Mesenchymal stem cell (in vitro differentiated cells and primary cell): ENCODE measurements around the gene CABLES2.
A peak's percentile ranks its signal among the peaks of the same experiment; 100 is the strongest.

Experiments
- DNase-seq: peaks from one replicate; pipeline ENCODE4 v3.0.0-alpha.2; 2013
- H2AFZ ChIP-seq: one replicate; pipeline ENCODE4 v1.6.1; 2013; ENCODE audit warnings: low read depth, mild to moderate bottlenecking, control low read depth, inconsistent platforms, low read length, moderate library complexity
- H2AK5ac ChIP-seq: 2 replicates; pipeline ENCODE4 v1.6.1; 2013; ENCODE audit warnings: low read length, moderate library complexity, mild to moderate bottlenecking, inconsistent platforms; ENCODE audit not compliant: severe bottlenecking
- H2BK120ac ChIP-seq: one replicate; pipeline ENCODE4 v1.6.1; 2013; ENCODE audit warnings: low read depth, mild to moderate bottlenecking, inconsistent platforms, low read length, moderate library complexity
- H2BK12ac ChIP-seq, 2 experiments: one replicate each; pipeline ENCODE4 v1.6.1; 2013; ENCODE audit warnings: inconsistent platforms in 2 of 2, low read length in 2 of 2, mild to moderate bottlenecking in 2 of 2, moderate library complexity in 2 of 2, control low read depth in 1 of 2
- H2BK15ac ChIP-seq: one replicate; pipeline ENCODE4 v1.6.1; 2013; ENCODE audit warnings: mild to moderate bottlenecking, low read depth, inconsistent platforms; ENCODE audit not compliant: poor library complexity, severe bottlenecking
- H2BK5ac ChIP-seq: 2 replicates; pipeline ENCODE4 v1.6.1; 2013; ENCODE audit warnings: low read depth, mild to moderate bottlenecking, low read length, control low read depth, inconsistent platforms; ENCODE audit not compliant: poor library complexity, severe bottlenecking
- H3K14ac ChIP-seq, 2 experiments: one replicate each; pipeline ENCODE4 v1.6.1; 2013; ENCODE audit warnings: inconsistent platforms in 2 of 2, low read length in 2 of 2, control low read depth in 1 of 2, mild to moderate bottlenecking in 1 of 2, moderate library complexity in 1 of 2
- H3K18ac ChIP-seq, 2 experiments: one replicate each; pipeline ENCODE4 v1.6.1; 2013; ENCODE audit warnings: inconsistent platforms in 2 of 2, low read length in 2 of 2, control low read depth in 1 of 2, low read depth in 1 of 2, mild to moderate bottlenecking in 1 of 2
- H3K23ac ChIP-seq, 2 experiments: one replicate each; pipeline ENCODE4 v1.6.1; 2013; ENCODE audit warnings: inconsistent platforms in 2 of 2, low read length in 2 of 2, mild to moderate bottlenecking in 2 of 2, moderate library complexity in 2 of 2, control low read depth in 1 of 2
- H3K27ac ChIP-seq: 2 replicates; pipeline ENCODE4 v1.5.1; 2013; ENCODE audit warnings: mild to moderate bottlenecking, moderate library complexity, low read length, control low read depth, inconsistent platforms; ENCODE audit not compliant: poor library complexity, severe bottlenecking
- H3K27me3 ChIP-seq, 2 experiments: 2 replicates each; pipeline versions ENCODE4 v1.6.1 to v1.7.0; 2013; ENCODE audit warnings: low read length in 2 of 2, mild to moderate bottlenecking in 2 of 2, moderate library complexity in 2 of 2, control low read depth in 1 of 2, inconsistent platforms in 1 of 2; ENCODE audit not compliant: control insufficient read depth in 1 of 2, insufficient read depth in 1 of 2
- H3K36me3 ChIP-seq, 2 experiments: 2 replicates each; pipeline versions ENCODE4 v1.6.1 to v1.7.0; 2013; ENCODE audit warnings: low read length in 2 of 2, control low read depth in 1 of 2, inconsistent platforms in 1 of 2, low read depth in 1 of 2, mild to moderate bottlenecking in 1 of 2; ENCODE audit not compliant: insufficient read depth in 2 of 2, control insufficient read depth in 1 of 2
- H3K4ac ChIP-seq, 2 experiments: one replicate each; pipeline ENCODE4 v1.6.1; 2013; ENCODE audit warnings: inconsistent platforms in 2 of 2, low read length in 2 of 2, mild to moderate bottlenecking in 2 of 2, moderate library complexity in 2 of 2, control low read depth in 1 of 2, low read depth in 1 of 2
- H3K4me1 ChIP-seq: 2 replicates; pipeline ENCODE4 v1.6.1; 2013; ENCODE audit warnings: low read depth, low read length, control low read depth; ENCODE audit not compliant: control insufficient read depth, insufficient read depth
- H3K4me2 ChIP-seq: 2 replicates; pipeline ENCODE4 v1.6.1; 2013; ENCODE audit warnings: low read length, mild to moderate bottlenecking, inconsistent platforms; ENCODE audit not compliant: poor library complexity, severe bottlenecking
- H3K4me3 ChIP-seq, 2 experiments: 2 replicates each; pipeline versions ENCODE4 v1.5.1 to v1.7.0; 2013; ENCODE audit warnings: low read length in 2 of 2, mild to moderate bottlenecking in 2 of 2, control low read depth in 1 of 2, low read depth in 1 of 2; ENCODE audit not compliant: insufficient read depth in 1 of 2
- H3K79me1 ChIP-seq: replicated peaks from 2 replicates; pipeline ENCODE4 v1.6.1; 2013; ENCODE audit warnings: mild to moderate bottlenecking, control low read depth, low read length, inconsistent platforms; ENCODE audit not compliant: poor library complexity, severe bottlenecking
- H3K9ac ChIP-seq: 2 replicates; pipeline ENCODE4 v1.7.0; 2013; ENCODE audit warnings: mild to moderate bottlenecking, low read length, moderate library complexity
- H3K9me3 ChIP-seq: 2 replicates; pipeline ENCODE4 v1.7.0; 2013; ENCODE audit warnings: mild to moderate bottlenecking, low read length; ENCODE audit not compliant: control insufficient read depth
- H4K8ac ChIP-seq: one replicate; pipeline ENCODE4 v1.6.1; 2013; ENCODE audit warnings: inconsistent platforms, mild to moderate bottlenecking, low read length, moderate library complexity
- H4K91ac ChIP-seq: one replicate; pipeline ENCODE4 v1.6.1; 2013; ENCODE audit warnings: mild to moderate bottlenecking, low read length, inconsistent platforms
- WGBS: methylation state at CpG from one replicate; pipeline ENCODE4 v1.1.7; 2013; ENCODE audit warnings: mixed read lengths; 5-methylcytosine and 5-hydroxymethylcytosine counted together

The CABLES2 gene

DNA sequence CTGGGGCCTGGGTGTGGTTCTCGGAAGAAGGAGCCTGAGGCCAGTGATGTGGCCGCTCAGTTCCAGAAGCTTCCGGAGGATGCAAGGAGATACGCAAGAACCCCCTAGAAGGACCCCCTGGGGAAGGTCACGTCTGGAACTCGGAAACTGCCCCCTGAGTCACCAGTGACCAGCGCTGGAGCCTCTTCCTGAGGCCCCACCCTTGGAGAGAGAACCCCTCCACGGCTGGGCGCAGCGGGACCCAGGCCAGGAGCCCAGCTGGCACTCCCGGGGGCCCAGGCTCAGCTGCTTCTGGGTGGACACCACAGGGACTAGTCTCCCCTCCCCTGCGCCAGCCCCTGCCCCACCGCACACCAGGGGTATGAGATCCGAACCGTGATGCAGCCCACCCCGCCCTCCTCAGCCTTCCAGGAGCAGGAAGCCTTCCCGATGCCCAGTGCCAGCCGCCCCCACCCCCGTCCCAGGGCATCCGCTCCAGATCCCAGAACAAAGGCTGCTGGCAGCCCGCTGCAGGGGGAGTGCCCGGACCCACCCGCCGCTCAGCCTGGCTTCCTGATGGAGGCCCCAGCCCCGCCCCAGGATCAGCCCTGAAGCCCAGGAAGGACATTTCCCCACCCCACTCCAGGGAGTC, 47.5 kb downstream of the CABLES2 start:
- Histone ChIP-seq H3K18ac (peak overlapping the region; percentile 30 to 75), H2BK5ac (peak overlapping the region; percentile 90), H3K14ac (no peak overlapping the region), H3K23ac (no peak overlapping the region), H3K4me3 (no peak overlapping the region), H3K27me3 (no peaks in the 10 kb centered on the region), H2BK15ac (no peak overlapping the region), H3K4me2 (peak overlapping the region; percentile 20), H3K36me3 (peaks cover 0 to 88% of the 10 kb centered on the region in 2 experiments), H3K79me1 (peaks cover 4% of the 10 kb centered on the region), H3K27ac (peak overlapping the region; percentile 96), H2BK120ac (peak overlapping the region; percentile 74), H3K9me3 (no peaks in the 10 kb centered on the region), H3K9ac (no peak overlapping the region), H2AFZ (no peak overlapping the region), H4K8ac (peak overlapping the region; percentile 56), H2BK12ac (peak overlapping the region; percentile 11 to 75), H4K91ac (peak overlapping the region; percentile 93), H2AK5ac (peak overlapping the region; percentile 99), H3K4me1 (peaks cover 96% of the 10 kb centered on the region), H3K4ac (peak overlapping the region; percentile 54 to 91)
- 76% methylated on average over 25 of the region's 25 CpGs for WGBS
- peak; percentile 71 for DNase-seq

DNA sequence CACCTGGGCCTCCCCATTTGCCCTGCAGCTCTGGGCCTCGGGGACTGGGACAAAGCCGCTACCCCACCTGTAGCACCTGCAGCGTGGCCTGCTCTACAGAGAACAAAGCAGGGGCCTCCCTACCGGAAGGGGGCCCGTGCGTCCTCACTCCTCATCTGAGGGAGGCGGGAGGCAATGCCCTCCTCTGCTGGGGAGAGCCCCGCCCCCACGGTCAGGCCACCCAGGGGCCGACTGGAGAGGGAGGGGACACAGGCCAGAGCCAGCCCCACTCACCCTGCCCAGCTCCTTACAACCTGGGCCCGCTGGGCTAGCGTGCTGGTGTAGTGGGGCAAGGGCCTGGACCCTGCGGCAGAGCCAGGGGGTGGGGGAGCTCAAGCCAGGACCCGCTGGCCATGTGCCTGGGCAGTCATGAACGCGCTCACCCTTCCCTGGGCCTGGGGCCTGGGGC, 48.0 kb downstream of the CABLES2 start:
- Histone ChIP-seq H3K18ac (peak overlapping the region; percentile 46 to 75), H2AFZ (no peak overlapping the region), H3K9me3 (no peaks in the 10 kb centered on the region), H3K23ac (peak overlapping the region in 1 of 2 experiments; percentile 18), H3K36me3 (peaks cover 0 to 88% of the 10 kb centered on the region in 2 experiments), H2AK5ac (peak overlapping the region; percentile 99), H3K79me1 (peaks cover 5% of the 10 kb centered on the region), H3K14ac (peak overlapping the region in 1 of 2 experiments; percentile 89), H4K8ac (peak overlapping the region; percentile 56), H2BK120ac (peak overlapping the region; percentile 74), H3K4me2 (peak overlapping the region; percentile 20), H2BK15ac (no peak overlapping the region), H3K4me1 (peaks cover 96% of the 10 kb centered on the region), H3K4ac (peak overlapping the region; percentile 54 to 91), H4K91ac (peak overlapping the region; percentile 93), H3K9ac (no peak overlapping the region), H2BK5ac (peak overlapping the region; percentile 90), H3K4me3 (no peak overlapping the region), H2BK12ac (peak overlapping the region; percentile 69 to 75), H3K27ac (peak overlapping the region; percentile 96), H3K27me3 (no peaks in the 10 kb centered on the region)
- WGBS = 82% methylated on average over 16 of the region's 16 CpGs
- DNase-seq = no peak

DNA sequence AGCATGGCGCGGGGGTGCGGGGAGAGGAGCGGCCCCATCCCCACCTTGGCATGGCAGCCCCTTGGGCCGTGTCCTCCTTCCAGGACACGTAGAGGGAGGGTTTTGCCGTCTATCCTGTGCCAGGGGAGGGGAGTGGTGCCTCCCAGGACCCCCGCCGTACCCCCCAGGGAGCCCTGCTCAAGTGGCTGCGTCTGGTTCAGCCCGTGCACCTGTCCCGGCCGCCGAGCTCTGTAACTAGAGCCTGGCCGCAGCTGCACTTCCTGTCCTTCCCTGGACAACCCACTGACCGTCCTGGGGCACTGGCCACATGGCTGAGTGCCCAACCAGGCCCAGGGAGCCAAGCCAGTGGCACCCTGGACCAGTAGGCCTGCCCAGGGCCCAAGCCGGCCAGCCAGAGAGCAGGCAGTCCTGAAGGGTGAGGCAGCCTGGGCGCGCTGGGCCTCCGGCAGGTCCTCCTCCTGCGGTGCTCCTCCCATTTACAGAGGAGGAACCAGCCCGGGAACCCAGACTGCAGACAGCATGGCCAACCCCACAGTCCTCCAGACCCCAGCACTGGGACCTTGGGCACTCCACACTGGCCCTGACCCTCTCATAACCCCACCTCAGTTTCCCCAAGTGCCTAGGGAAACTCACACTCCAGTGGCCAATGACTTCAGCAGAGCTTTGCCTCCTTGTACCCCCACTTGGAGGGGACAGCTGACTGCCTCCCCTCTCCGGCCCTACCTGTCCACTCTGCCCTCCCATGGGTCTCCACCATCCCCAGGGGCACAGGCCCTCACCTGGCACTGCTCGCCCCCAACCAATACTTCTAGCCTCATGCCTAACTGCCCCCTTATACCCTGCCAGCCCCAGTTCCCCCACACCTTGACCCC, 48.7 kb downstream of the CABLES2 start:
- H2BK12ac ChIP-seq = peak overlapping the region; percentile 68 to 69
- peak overlapping the region; percentile 85 for H2BK5ac ChIP-seq
- H4K8ac ChIP-seq = peak overlapping the region; percentile 76
- H3K4me3 ChIP-seq = no peak overlapping the region
- no peaks in the 10 kb centered on the region for H3K9me3 ChIP-seq
- peaks cover 96% of the 10 kb centered on the region for H3K4me1 ChIP-seq
- peak overlapping the region; percentile 67 to 75 for H3K18ac ChIP-seq
- H3K27me3 ChIP-seq = no peaks in the 10 kb centered on the region
- 77% methylated on average over 24 of the region's 24 CpGs for WGBS
- H4K91ac ChIP-seq = peak overlapping the region; percentile 93
- H2AK5ac ChIP-seq = peak overlapping the region; percentile 99
- peak overlapping the region; percentile 35 for H3K4me2 ChIP-seq
- H3K27ac ChIP-seq = peak overlapping the region; percentile 96
- H3K9ac ChIP-seq = no peak overlapping the region
- peak overlapping the region; percentile 90 for H2BK15ac ChIP-seq
- H3K23ac ChIP-seq = no peak overlapping the region
- H2BK120ac ChIP-seq = peak overlapping the region; percentile 74
- peak overlapping the region; percentile 79 to 91 for H3K4ac ChIP-seq
- DNase-seq = no peak
- H2AFZ ChIP-seq = no peak overlapping the region
- H3K79me1 ChIP-seq = peaks cover 7% of the 10 kb centered on the region
- H3K36me3 ChIP-seq = peaks cover 0 to 88% of the 10 kb centered on the region in 2 experiments
- H3K14ac ChIP-seq = peak overlapping the region in 1 of 2 experiments; percentile 78

DNA sequence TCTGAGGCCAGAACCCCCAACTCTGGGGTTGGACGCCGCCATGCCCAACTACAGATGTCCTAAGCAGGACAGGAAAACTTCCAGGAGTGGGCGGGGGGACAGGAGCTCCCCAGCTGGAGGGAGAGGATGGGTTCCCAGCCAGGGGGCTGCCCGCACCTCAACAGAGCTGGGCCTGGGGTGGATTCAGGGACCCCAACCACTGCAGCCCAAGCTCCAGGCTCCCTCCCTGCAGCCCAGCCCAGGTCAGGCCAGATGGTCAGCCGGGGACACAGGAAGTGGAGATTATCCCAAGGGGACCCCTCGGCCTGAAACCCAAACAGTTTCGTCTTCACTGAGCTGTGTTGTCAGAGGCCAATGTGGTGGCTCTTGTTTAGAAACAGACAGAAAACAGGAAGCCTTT, 49.4 kb downstream of the CABLES2 start:
- Histone ChIP-seq H2AK5ac (peak overlapping the region; percentile 99), H4K91ac (peak overlapping the region; percentile 84), H3K27ac (peak overlapping the region; percentile 96), H3K27me3 (no peaks in the 10 kb centered on the region), H2BK5ac (peak overlapping the region; percentile 85), H3K18ac (peak overlapping the region; percentile 67 to 81), H2AFZ (no peak overlapping the region), H3K9me3 (no peaks in the 10 kb centered on the region), H2BK15ac (peak overlapping the region; percentile 90), H2BK120ac (peak overlapping the region; percentile 81), H3K36me3 (peaks cover 0 to 89% of the 10 kb centered on the region in 2 experiments), H2BK12ac (peak overlapping the region; percentile 46 to 50), H3K79me1 (peaks cover 7% of the 10 kb centered on the region), H3K23ac (no peak overlapping the region), H3K4me2 (peak overlapping the region; percentile 45), H3K4me1 (peaks cover 95% of the 10 kb centered on the region), H3K4ac (peak overlapping the region; percentile 77 to 79), H4K8ac (peak overlapping the region; percentile 76), H3K9ac (peak overlapping the region; percentile 6), H3K4me3 (peak overlapping the region in 1 of 2 experiments; percentile 41), H3K14ac (peak overlapping the region in 1 of 2 experiments; percentile 68)
- no peak for DNase-seq
- 55% methylated on average over 7 of the region's 7 CpGs for WGBS
